Measurements from ENCODE around the gene ATXN7.

DNA sequence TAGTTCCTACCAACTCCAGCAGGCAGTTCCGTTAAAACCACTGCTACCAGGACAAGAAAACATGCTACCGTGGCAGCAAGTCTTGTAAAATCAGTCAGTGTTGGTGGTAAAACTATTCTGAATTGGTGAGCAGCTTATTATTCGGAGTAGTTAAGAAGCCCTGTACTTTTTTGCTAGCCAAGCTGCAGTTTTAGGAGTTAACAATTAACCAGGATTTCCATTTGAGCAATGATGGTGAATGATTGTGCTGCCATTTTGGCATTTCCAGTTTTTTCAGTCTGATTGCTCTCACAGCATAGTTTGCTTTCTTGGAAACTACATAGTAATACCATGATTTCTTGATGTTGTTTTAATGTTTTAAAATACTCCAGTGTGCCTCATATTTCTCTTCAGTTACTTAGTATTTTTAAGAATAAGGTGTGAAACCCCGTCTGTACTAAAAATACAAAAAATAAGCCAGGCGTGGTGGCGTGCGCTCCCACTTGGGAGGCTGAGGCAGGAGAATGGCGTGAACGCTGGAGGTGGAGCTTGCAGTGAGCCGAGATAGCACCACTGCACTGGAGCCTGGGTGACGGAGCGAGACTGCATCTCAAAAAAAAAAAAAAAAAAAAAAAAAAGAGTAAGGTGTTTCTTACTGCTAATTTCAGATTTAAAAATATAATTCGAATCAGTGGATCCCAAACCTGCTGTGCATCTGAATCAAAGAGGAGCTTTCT is 92.3 kb downstream of the ATXN7 start:
- TF ChIP-seq, protein P1, sequence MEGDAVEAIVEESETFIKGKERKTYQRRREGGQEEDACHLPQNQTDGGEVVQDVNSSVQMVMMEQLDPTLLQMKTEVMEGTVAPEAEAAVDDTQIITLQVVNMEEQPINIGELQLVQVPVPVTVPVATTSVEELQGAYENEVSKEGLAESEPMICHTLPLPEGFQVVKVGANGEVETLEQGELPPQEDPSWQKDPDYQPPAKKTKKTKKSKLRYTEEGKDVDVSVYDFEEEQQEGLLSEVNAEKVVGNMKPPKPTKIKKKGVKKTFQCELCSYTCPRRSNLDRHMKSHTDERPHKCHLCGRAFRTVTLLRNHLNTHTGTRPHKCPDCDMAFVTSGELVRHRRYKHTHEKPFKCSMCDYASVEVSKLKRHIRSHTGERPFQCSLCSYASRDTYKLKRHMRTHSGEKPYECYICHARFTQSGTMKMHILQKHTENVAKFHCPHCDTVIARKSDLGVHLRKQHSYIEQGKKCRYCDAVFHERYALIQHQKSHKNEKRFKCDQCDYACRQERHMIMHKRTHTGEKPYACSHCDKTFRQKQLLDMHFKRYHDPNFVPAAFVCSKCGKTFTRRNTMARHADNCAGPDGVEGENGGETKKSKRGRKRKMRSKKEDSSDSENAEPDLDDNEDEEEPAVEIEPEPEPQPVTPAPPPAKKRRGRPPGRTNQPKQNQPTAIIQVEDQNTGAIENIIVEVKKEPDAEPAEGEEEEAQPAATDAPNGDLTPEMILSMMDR (IDR thresholded peaks at IDR 0.05), result no peak
- TF ChIP-seq POLR2A (IDR thresholded peaks at IDR 0.05), result no peak
